Jurkat, Clone E6-1 (cell line): ENCODE results near the gene EIF4E2. TPM values are rescaled to one million over a fixed set of nuclear protein-coding genes. Genes with fewer than 3 reads are reported as not detected.
A peak's percentile ranks its signal among the peaks of the same experiment; 100 is the strongest.

Source experiments
- DNase-seq: peaks from one replicate; pipeline ENCODE4 v3.0.0-alpha.2; 2011; ENCODE audit warnings: low read depth, low spot score
- H3K4me3 ChIP-seq: 2 replicates; pipeline ENCODE4 v1.5.1; 2011; ENCODE audit warnings: mild to moderate bottlenecking, low read length, control low read depth, moderate library complexity
- polyA plus RNA-seq: library from polyadenylated mRNA; unstranded; fragments of >200 nt; gene quantifications from one replicate; pipeline ENCODE4 v1.2.1, GENCODE V29; 2012; ENCODE audit warnings: missing spikeins; ENCODE audit not compliant: insufficient read length, insufficient read depth

The EIF4E2 gene
- polyA plus RNA-seq, result 161 TPM

- DNase-seq, result peak; percentile 88
- peak within 1 kb of the TSS; percentile 75 for H3K4me3 ChIP-seq
Observed at GRCh38 chr2:232550354-232551249, at the start of gene EIF4E2, which contains the start of gene TIGD1. TSS of gene EIF4E2 (plus strand) at chr2:232550689. CDS start at chr2:232550725, 36 bp downstream. TSS of gene TIGD1 (minus strand) at chr2:232550557. CDS start at chr2:232549882, 675 bp downstream.

GRCh38 chr2:232501331-232501771, 49.1 kb upstream of the EIF4E2 start:
- DNase-seq, result no peak
- H3K4me3 ChIP-seq, result no peak overlapping the region

- no peak for DNase-seq
- no peak overlapping the region for H3K4me3 ChIP-seq
Observed at GRCh38 chr2:232501794-232502390, 48.6 kb upstream of the EIF4E2 start.

GRCh38 chr2:232502511-232502910, 48.0 kb upstream of the EIF4E2 start:
- no peak overlapping the region for H3K4me3 ChIP-seq
- DNase-seq, result peak; percentile 7

- H3K4me3 ChIP-seq, result no peak overlapping the region; the same call in 1 of the 2 replicates
Observed at GRCh38 chr2:232502911-232503808, 47.3 kb upstream of the EIF4E2 start.

GRCh38 chr2:232503809-232504323, 46.6 kb upstream of the EIF4E2 start:
- no peak overlapping the region for H3K4me3 ChIP-seq
- no peak for DNase-seq

More at GRCh38 chr2:232502911-232503808, 47.3 kb upstream of the EIF4E2 start:
- no peak for DNase-seq

GRCh38 chr2:232504438-232504837, 46.1 kb upstream of the EIF4E2 start:
- no peak for DNase-seq
- no peak overlapping the region for H3K4me3 ChIP-seq

- DNase-seq, result no peak
Observed at GRCh38 chr2:232505856-232506255, 44.6 kb upstream of the EIF4E2 start.

GRCh38 chr2:232506709-232507108, 43.8 kb upstream of the EIF4E2 start:
- no peak overlapping the region for H3K4me3 ChIP-seq
- no peak for DNase-seq

More at GRCh38 chr2:232505856-232506255, 44.6 kb upstream of the EIF4E2 start:
- no peak overlapping the region for H3K4me3 ChIP-seq

- no peak overlapping the region for H3K4me3 ChIP-seq
- DNase-seq, result no peak
Observed at GRCh38 chr2:232508251-232508650, 42.2 kb upstream of the EIF4E2 start.

GRCh38 chr2:232511336-232511890, 39.1 kb upstream of the EIF4E2 start:
- no peak overlapping the region for H3K4me3 ChIP-seq
- DNase-seq, result no peak

GRCh38 chr2:232512602-232513001, 37.9 kb upstream of the EIF4E2 start:
- no peak for DNase-seq
- no peak overlapping the region for H3K4me3 ChIP-seq

- no peak for DNase-seq
- no peak overlapping the region for H3K4me3 ChIP-seq
Observed at GRCh38 chr2:232513353-232513752, 37.1 kb upstream of the EIF4E2 start.

GRCh38 chr2:232515639-232516038, 34.9 kb upstream of the EIF4E2 start:
- DNase-seq, result no peak
- no peak overlapping the region for H3K4me3 ChIP-seq

- no peak overlapping the region for H3K4me3 ChIP-seq
- no peak for DNase-seq
Observed at GRCh38 chr2:232516551-232516950, 33.9 kb upstream of the EIF4E2 start.

GRCh38 chr2:232518844-232519243, 31.6 kb upstream of the EIF4E2 start:
- DNase-seq, result no peak
- no peak overlapping the region for H3K4me3 ChIP-seq

- H3K4me3 ChIP-seq, result no peak within 1 kb of the TSS
- no peak for DNase-seq
Observed at GRCh38 chr2:232519581-232520438, 30.7 kb upstream of the EIF4E2 start, which contains the start of gene PRSS56. TSS of gene PRSS56 (plus strand) at chr2:232520388. CDS start at chr2:232520599, 211 bp downstream.

GRCh38 chr2:232520489-232520888, 30.0 kb upstream of the EIF4E2 start:
- DNase-seq, result no peak
- no peak overlapping the region for H3K4me3 ChIP-seq
